HepG2 (cell line): ENCODE results near the gene FASTK. TPM values are rescaled to one million over a fixed set of nuclear protein-coding genes. Genes with fewer than 3 reads are reported as not detected.
A peak's percentile ranks its signal among the peaks of the same experiment; 100 is the strongest.

Source experiments
- ATF5 ChIP-seq: sonication (generic); formaldehyde crosslinking; IDR thresholded peaks from 2 replicates; pipeline ENCODE4 v1.4.0; 2020; ENCODE audit warnings: mild to moderate bottlenecking, low read depth, missing genetic modification reagents
- BORCS8-MEF2B ChIP-seq: sonication (generic); formaldehyde crosslinking; IDR thresholded peaks from 2 replicates; pipeline ENCODE4 v1.8.0; 2022; ENCODE audit warnings: mild to moderate bottlenecking, missing genetic modification reagents
- EEA1 ChIP-seq: sonication (generic); formaldehyde crosslinking; IDR thresholded peaks from 2 replicates; pipeline ENCODE4 v1.5.1; 2020; ENCODE audit warnings: mild to moderate bottlenecking, missing genetic modification reagents, borderline replicate concordance
- GPN1 ChIP-seq: sonication (generic); formaldehyde crosslinking; IDR thresholded peaks from 2 replicates; pipeline ENCODE4 v1.5.1; 2020; ENCODE audit warnings: missing genetic modification reagents, borderline replicate concordance
- HIVEP1 ChIP-seq: sonication (generic); formaldehyde crosslinking; IDR thresholded peaks from 2 replicates; pipeline ENCODE4 v1.4.0; 2020; ENCODE audit warnings: mild to moderate bottlenecking, missing genetic modification reagents
- HNF4A ChIP-seq: sonication (generic); formaldehyde crosslinking; IDR thresholded peaks from 2 replicates; pipeline ENCODE4 v1.4.0; 2020; ENCODE audit warnings: missing genetic modification reagents
- MAF1 ChIP-seq: sonication (generic); formaldehyde crosslinking; IDR thresholded peaks from 2 replicates; pipeline ENCODE4 v1.5.0; 2020; ENCODE audit warnings: missing genetic modification reagents, borderline replicate concordance
- PHF20 ChIP-seq: sonication (generic); formaldehyde crosslinking; IDR thresholded peaks from 2 replicates; pipeline ENCODE4 v1.5.0; 2020; ENCODE audit warnings: mild to moderate bottlenecking, missing genetic modification reagents
- RBM22 ChIP-seq: fragments of 200-400 bp; formaldehyde crosslinking; optimal IDR thresholded peaks from 2 replicates; pipeline ENCODE3; 2017; ENCODE audit warnings: mild to moderate bottlenecking, low read length, moderate library complexity
- SMARCE1 ChIP-seq: fragments of 450-650 bp; IDR thresholded peaks from 2 replicates; pipeline ENCODE4 v1.6.1; 2017; ENCODE audit warnings: borderline replicate concordance
- SRSF9 ChIP-seq: fragments of 200-400 bp; formaldehyde crosslinking; IDR thresholded peaks from 2 replicates; pipeline ENCODE4 v1.6.1; 2018; ENCODE audit warnings: borderline replicate concordance, mild to moderate bottlenecking, low read depth, low read length; ENCODE audit not compliant: insufficient read depth, poor library complexity, severe bottlenecking
- ZBTB40 ChIP-seq, 2 experiments: fragments of 450-650 bp in 1 of 2; sonication (generic) in 1 of 2; formaldehyde crosslinking in 1 of 2; IDR thresholded peaks; 2 replicates each; pipeline versions ENCODE4 v1.6.1 to v1.8.0; 2016 to 2022; ENCODE audit warnings: antibody characterized with exemption in 1 of 2, mild to moderate bottlenecking in 1 of 2, missing genetic modification reagents in 1 of 2
- ZKSCAN1 ChIP-seq: fragments of 150-350 bp; IDR thresholded peaks from 2 replicates; pipeline ENCODE4 v1.6.1; 2014; ENCODE audit warnings: low read length
- ZMYM3 ChIP-seq: sonication (generic); formaldehyde crosslinking; IDR thresholded peaks from 2 replicates; pipeline ENCODE4 v1.5.1; 2020; ENCODE audit warnings: mild to moderate bottlenecking, missing genetic modification reagents
- ZNF264 ChIP-seq: sonication (generic); formaldehyde crosslinking; IDR thresholded peaks from 2 replicates; pipeline ENCODE4 v1.4.0; 2020; ENCODE audit warnings: missing genetic modification reagents
- ZNF44 ChIP-seq: sonication (generic); formaldehyde crosslinking; IDR thresholded peaks from 2 replicates; pipeline ENCODE4 v1.5.1; 2020; ENCODE audit warnings: mild to moderate bottlenecking, missing genetic modification reagents
- ZNF567 ChIP-seq: sonication (generic); formaldehyde crosslinking; IDR thresholded peaks from 2 replicates; pipeline ENCODE4 v1.8.1; 2023; ENCODE audit warnings: mild to moderate bottlenecking, missing genetic modification reagents, borderline replicate concordance
- ZNF747 ChIP-seq: sonication (generic); formaldehyde crosslinking; IDR thresholded peaks from 2 replicates; pipeline ENCODE4 v1.8.1; 2023; ENCODE audit warnings: missing genetic modification reagents, mild to moderate bottlenecking, borderline replicate concordance
- ZNF839 ChIP-seq: sonication (generic); formaldehyde crosslinking; IDR thresholded peaks from 2 replicates; pipeline ENCODE4 v1.4.0; 2020; ENCODE audit warnings: missing genetic modification reagents, mild to moderate bottlenecking, borderline replicate concordance
- ZSCAN25 ChIP-seq: sonication (generic); formaldehyde crosslinking; IDR thresholded peaks from 2 replicates; pipeline ENCODE4 v1.8.0; 2022; ENCODE audit warnings: mild to moderate bottlenecking, missing genetic modification reagents
- polyA plus RNA-seq, 8 experiments: library from polyadenylated mRNA; depleted of rRNA in 3 of 8; stranded (reverse) in 7 of 8; unstranded in 1 of 8; fragments of >200 nt; fragmentation: Illumina TruSeq in 4 of 8; extraction: Trizol in 4 of 8; gene quantifications; 2 replicates each; pipeline versions ENCODE4 v1.2.1 to v1.2.3, GENCODE V29; 2011 to 2016; ENCODE audit warnings: low read depth in 4 of 8, missing spikeins in 1 of 8, mixed read lengths in 1 of 8; ENCODE audit not compliant: insufficient read depth in 1 of 8
- total RNA-seq, 5 experiments: library from RNA; depleted of rRNA; stranded (reverse); fragments of >200 nt; fragmentation: Illumina TruSeq; extraction: Trizol; gene quantifications; 2 replicates each; pipeline ENCODE4 v1.2.3, GENCODE V29; 2016; ENCODE audit warnings: low read depth in 1 of 5

FASTK gene
- total and polyA plus RNA-seq, 2 of the 13 experiments (the other 11 are each of a cell fraction or from before 2014, with no cell fraction given) = 52.9 to 55.7 TPM

- TF ChIP-seq ZNF567 (CRISPR knock-in tag) (0 out of 2 replicates have a peak, but pooled peaks have one; percentile 23), ZNF747 (CRISPR knock-in tag) (no peak; the same call in 1 of the 2 replicates), ZBTB40 (IDR thresholded peaks at IDR 0.05) (no peak), ZBTB40 (CRISPR knock-in tag; IDR thresholded peaks at IDR 0.05) (no peak; the same call in 1 of the 2 replicates), SMARCE1 (no peak), GPN1 (CRISPR knock-in tag) (no peak), ZMYM3 (no peak), EEA1 (CRISPR knock-in tag) (no peak), MAF1 (CRISPR knock-in tag) (peak; percentile 73; the same call in 1 of the 2 replicates), HNF4A (CRISPR knock-in tag) (0 out of 2 replicates have a peak, but pooled peaks have one; percentile 21), ZKSCAN1 (no peak), SRSF9 (no peak), ZNF839 (no peak), ZNF264 (CRISPR knock-in tag) (0 out of 2 replicates have a peak, but pooled peaks have one; percentile 36), ZSCAN25 (CRISPR knock-in tag) (no peak), RBM22 (no peak), ATF5 (CRISPR knock-in tag) (no peak), HIVEP1 (peak; percentile 69), ZNF44 (CRISPR knock-in tag) (no peak), BORCS8-MEF2B (no peak), PHF20 (CRISPR knock-in tag) (peak; percentile 62; the same call in 1 of the 2 replicates)
Measured at GRCh38 chr7:151057989-151058780, 22.4 kb downstream of the FASTK start (continued).
